MM.1S (cell line): ENCODE results near the gene NCAM2.

Source experiments
- DNase-seq: peaks from one replicate; pipeline ENCODE4 v3.0.0-alpha.2; 2015
- H2AFZ ChIP-seq: fragments of 300-600 bp; sonication (generic); 2 replicates; pipeline ENCODE4 v1.6.0; 2016; ENCODE audit warnings: antibody characterized with exemption, low read length
- H3F3A ChIP-seq: fragments of 300-600 bp; sonication (generic); 2 replicates; pipeline ENCODE4 v1.6.1; 2016; ENCODE audit warnings: mild to moderate bottlenecking, antibody characterized with exemption, low read length, moderate library complexity, mixed read lengths; ENCODE audit not compliant: insufficient read depth
- H3K27ac ChIP-seq: fragments of 300-600 bp; sonication (generic); 2 replicates; pipeline ENCODE4 v1.5.1; 2016; ENCODE audit warnings: mild to moderate bottlenecking, low read length
- H3K27me3 ChIP-seq: fragments of 300-600 bp; sonication (generic); replicated peaks from 2 replicates; pipeline ENCODE4 v1.6.0; 2016; ENCODE audit warnings: low read length; ENCODE audit not compliant: insufficient read depth
- H3K36me3 ChIP-seq: fragments of 300-600 bp; sonication (generic); replicated peaks from 2 replicates; pipeline ENCODE4 v1.6.1; 2016; ENCODE audit warnings: mild to moderate bottlenecking, low read length, mixed read lengths; ENCODE audit not compliant: insufficient read depth
- H3K4me1 ChIP-seq: fragments of 300-600 bp; sonication (generic); 2 replicates; pipeline ENCODE4 v1.6.1; 2016; ENCODE audit warnings: low read length, mixed read lengths
- H3K4me2 ChIP-seq: fragments of 300-600 bp; sonication (generic); 2 replicates; pipeline ENCODE4 v1.6.0; 2016; ENCODE audit warnings: low read depth, low read length
- H3K4me3 ChIP-seq: fragments of 300-600 bp; sonication (generic); 2 replicates; pipeline ENCODE4 v1.5.1; 2016; ENCODE audit warnings: low read length, mixed read lengths
- H3K79me2 ChIP-seq: fragments of 300-600 bp; sonication (generic); 2 replicates; pipeline ENCODE4 v1.6.1; 2016; ENCODE audit warnings: mixed run types, low read length, mixed read lengths
- H3K9ac ChIP-seq: fragments of 300-600 bp; sonication (generic); 2 replicates; pipeline ENCODE4 v1.6.1; 2016; ENCODE audit warnings: low read length, mixed read lengths
- H3K9me2 ChIP-seq: fragments of 300-600 bp; sonication (generic); replicated peaks from 2 replicates; pipeline ENCODE4 v1.6.1; 2016; ENCODE audit warnings: mild to moderate bottlenecking, low read length, mixed read lengths; ENCODE audit not compliant: insufficient read depth
- H3K9me3 ChIP-seq: fragments of 300-600 bp; sonication (generic); replicated peaks from 2 replicates; pipeline ENCODE4 v1.6.1; 2016; ENCODE audit warnings: mild to moderate bottlenecking, low read length, mixed read lengths; ENCODE audit not compliant: insufficient read depth
- H4K20me1 ChIP-seq: fragments of 300-600 bp; sonication (generic); 2 replicates; pipeline ENCODE4 v1.6.1; 2016; ENCODE audit warnings: mild to moderate bottlenecking, low read length, moderate library complexity, mixed read lengths; ENCODE audit not compliant: insufficient read depth
- EZH2 ChIP-seq: fragments of 300-600 bp; sonication (generic); optimal IDR thresholded peaks from 2 replicates; pipeline ENCODE3; 2017; ENCODE audit warnings: low read depth, mild to moderate bottlenecking, antibody characterized with exemption, low read length, mixed read lengths
- EZH2phosphoT487 ChIP-seq: fragments of 300-600 bp; sonication (generic); IDR thresholded peaks from 2 replicates; pipeline ENCODE4 v1.6.1; 2018; ENCODE audit warnings: antibody characterized with exemption, low read length
- TF ChIP-seq, protein P1 (sequence below): fragments of 300-600 bp; sonication (generic); IDR thresholded peaks from 2 replicates; pipeline ENCODE4 v1.5.1; 2016; ENCODE audit warnings: antibody characterized with exemption, low read length, mixed read lengths

NCAM2 gene

DNA sequence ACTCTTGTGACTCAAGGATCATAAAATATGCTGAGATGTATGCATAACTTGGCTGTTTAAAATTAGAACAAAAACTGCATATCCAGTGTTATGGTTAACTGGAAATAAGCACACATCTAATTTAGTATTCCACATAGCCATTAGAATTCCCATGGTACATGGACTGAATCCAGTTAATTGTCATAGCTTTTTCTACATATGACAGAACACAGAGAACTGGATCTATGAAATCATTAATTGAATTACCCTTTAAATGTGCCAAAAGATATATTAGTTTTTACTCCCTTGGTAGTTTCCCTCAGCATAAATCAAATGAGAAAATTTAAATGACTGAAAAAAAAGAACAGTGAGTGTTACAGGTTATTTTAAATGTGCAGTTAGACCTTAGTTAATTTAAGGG is 395.9 kb downstream of the NCAM2 start:
- Histone ChIP-seq H3K4me3 (no peak overlapping the region), H3K9me2 (no peaks in the 10 kb centered on the region), H3F3A (no peaks in the 10 kb centered on the region), H3K79me2 (no peaks in the 10 kb centered on the region), H3K4me2 (no peak overlapping the region), H3K27ac (no peak overlapping the region), H3K27me3 (no peaks in the 10 kb centered on the region), H3K4me1 (no peaks in the 10 kb centered on the region), H3K36me3 (no peaks in the 10 kb centered on the region), H3K9ac (no peak overlapping the region), H2AFZ (no peak overlapping the region), H4K20me1 (no peaks in the 10 kb centered on the region), H3K9me3 (no peaks in the 10 kb centered on the region)
- DNase-seq: no peak
- TF ChIP-seq EZH2: no peak
- no peak for TF ChIP-seq EZH2phosphoT487
- TF ChIP-seq, protein P1, sequence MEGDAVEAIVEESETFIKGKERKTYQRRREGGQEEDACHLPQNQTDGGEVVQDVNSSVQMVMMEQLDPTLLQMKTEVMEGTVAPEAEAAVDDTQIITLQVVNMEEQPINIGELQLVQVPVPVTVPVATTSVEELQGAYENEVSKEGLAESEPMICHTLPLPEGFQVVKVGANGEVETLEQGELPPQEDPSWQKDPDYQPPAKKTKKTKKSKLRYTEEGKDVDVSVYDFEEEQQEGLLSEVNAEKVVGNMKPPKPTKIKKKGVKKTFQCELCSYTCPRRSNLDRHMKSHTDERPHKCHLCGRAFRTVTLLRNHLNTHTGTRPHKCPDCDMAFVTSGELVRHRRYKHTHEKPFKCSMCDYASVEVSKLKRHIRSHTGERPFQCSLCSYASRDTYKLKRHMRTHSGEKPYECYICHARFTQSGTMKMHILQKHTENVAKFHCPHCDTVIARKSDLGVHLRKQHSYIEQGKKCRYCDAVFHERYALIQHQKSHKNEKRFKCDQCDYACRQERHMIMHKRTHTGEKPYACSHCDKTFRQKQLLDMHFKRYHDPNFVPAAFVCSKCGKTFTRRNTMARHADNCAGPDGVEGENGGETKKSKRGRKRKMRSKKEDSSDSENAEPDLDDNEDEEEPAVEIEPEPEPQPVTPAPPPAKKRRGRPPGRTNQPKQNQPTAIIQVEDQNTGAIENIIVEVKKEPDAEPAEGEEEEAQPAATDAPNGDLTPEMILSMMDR: no peak

- no peak overlapping the region for H3K4me2 ChIP-seq
- TF ChIP-seq EZH2phosphoT487: no peak
- TF ChIP-seq EZH2: no peak
- TF ChIP-seq, protein P1: no peak
- no peaks in the 10 kb centered on the region for H4K20me1 ChIP-seq
- H3K27ac ChIP-seq: no peak overlapping the region
- no peak overlapping the region for H2AFZ ChIP-seq
- H3K9me2 ChIP-seq: no peaks in the 10 kb centered on the region
- no peaks in the 10 kb centered on the region for H3F3A ChIP-seq
- H3K36me3 ChIP-seq: no peaks in the 10 kb centered on the region
- H3K4me3 ChIP-seq: no peak overlapping the region
- H3K9ac ChIP-seq: no peak overlapping the region
- H3K4me1 ChIP-seq: no peaks in the 10 kb centered on the region
- H3K27me3 ChIP-seq: no peaks in the 10 kb centered on the region
- DNase-seq: no peak
- no peaks in the 10 kb centered on the region for H3K9me3 ChIP-seq
- H3K79me2 ChIP-seq: no peaks in the 10 kb centered on the region
These were observed 398.2 kb downstream of the NCAM2 start for GRCh38 chr21:21396424-21396823.

GRCh38 chr21:21397464-21397863 is 399.3 kb downstream of the NCAM2 start:
- H3K36me3 ChIP-seq: no peaks in the 10 kb centered on the region
- no peaks in the 10 kb centered on the region for H3F3A ChIP-seq
- no peaks in the 10 kb centered on the region for H3K9me3 ChIP-seq
- H3K4me1 ChIP-seq: no peaks in the 10 kb centered on the region
- no peaks in the 10 kb centered on the region for H3K79me2 ChIP-seq
- H3K9ac ChIP-seq: no peak overlapping the region
- H3K4me2 ChIP-seq: no peak overlapping the region
- H3K27me3 ChIP-seq: no peaks in the 10 kb centered on the region
- no peak overlapping the region for H3K4me3 ChIP-seq
- H3K9me2 ChIP-seq: no peaks in the 10 kb centered on the region
- H2AFZ ChIP-seq: no peak overlapping the region
- no peak overlapping the region for H3K27ac ChIP-seq
- TF ChIP-seq EZH2phosphoT487 (no peak), EZH2 (no peak)
- TF ChIP-seq, protein P1: no peak
- H4K20me1 ChIP-seq: no peaks in the 10 kb centered on the region
- no peak for DNase-seq
